Activated CD8-positive, alpha-beta memory T cell treated with anti-CD3 and anti-CD28 coated beads, Interleukin-2, amount 10 ng/mL, durations not matched to agents 7 days and 5 days (primary cell): ENCODE measurements around the gene ZNF664. TPM values are rescaled to one million over a fixed set of nuclear protein-coding genes. Genes with fewer than 3 reads are reported as not detected.
"Not testable (repeated sequence)": the region's sequence is repeated elsewhere in the genome, so short reads cannot be mapped to it uniquely, and the experiment has no call there.

Experiments used
- ATAC-seq: fragments of 150-1000 bp; cut with Tn5 transposase; one replicate; pipeline ENCODE4 v1.10.0; 2021; ENCODE audit warnings: moderate library complexity
- CTCF ChIA-PET: fragments of 350-600 bp; sonication (Branson Sonifier 250); formaldehyde crosslinking; loops from one replicate; lab custom pipeline; 2021; ENCODE audit warnings: antibody characterized with exemption; lab: Charles Lee
- DNase-seq: peaks from one replicate; pipeline ENCODE4 v3.0.0-alpha.2; 2020
- H3K27ac Mint-ChIP-seq: one replicate; pipeline ENCODE4 v1.8.0; 2021; ENCODE audit warnings: mild to moderate bottlenecking, mixed read lengths
- H3K27me3 Mint-ChIP-seq: one replicate; pipeline ENCODE4 v1.8.0; 2021; ENCODE audit warnings: mixed read lengths
- H3K36me3 Mint-ChIP-seq: one replicate; pipeline ENCODE4 v1.8.0; 2021; ENCODE audit warnings: mild to moderate bottlenecking, mixed read lengths
- H3K4me1 Mint-ChIP-seq: one replicate; pipeline ENCODE4 v1.8.0; 2021; ENCODE audit warnings: mixed read lengths
- H3K4me3 Mint-ChIP-seq: one replicate; pipeline ENCODE4 v1.8.0; 2021; ENCODE audit warnings: mild to moderate bottlenecking, moderate library complexity, mixed read lengths
- H3K9me3 Mint-ChIP-seq: one replicate; pipeline ENCODE4 v1.8.0; 2022; ENCODE audit warnings: low read depth, mixed read lengths
- total RNA-seq, 2 experiments: library from RNA; stranded (reverse); gene quantifications; one replicate each; pipeline ENCODE4 v1.2.3, GENCODE V29; 2021

The ZNF664 gene
- total RNA-seq, 2 experiments from 2014 or later, result 45.8 to 52.5 TPM

- no peaks in the 10 kb centered on the region for H3K9me3 Mint-ChIP-seq
- ATAC-seq (no peak), DNase-seq (no peak)
- no peak overlapping the region for H3K27ac Mint-ChIP-seq
- H3K27me3 Mint-ChIP-seq, result no peaks in the 10 kb centered on the region
- peaks cover 5% of the 10 kb centered on the region for H3K36me3 Mint-ChIP-seq
- H3K4me3 Mint-ChIP-seq, result no peak overlapping the region
- H3K4me1 Mint-ChIP-seq, result no peaks in the 10 kb centered on the region
- CTCF ChIA-PET, result interaction anchor here (1.2 kb wide), 1 partner anchor 26 kb away, joined by 3 read pairs; no protein-coding TSS in a partner anchor
Observed at GRCh38 chr12:123945287-123946151, 27.5 kb upstream of the ZNF664 start.

DNA sequence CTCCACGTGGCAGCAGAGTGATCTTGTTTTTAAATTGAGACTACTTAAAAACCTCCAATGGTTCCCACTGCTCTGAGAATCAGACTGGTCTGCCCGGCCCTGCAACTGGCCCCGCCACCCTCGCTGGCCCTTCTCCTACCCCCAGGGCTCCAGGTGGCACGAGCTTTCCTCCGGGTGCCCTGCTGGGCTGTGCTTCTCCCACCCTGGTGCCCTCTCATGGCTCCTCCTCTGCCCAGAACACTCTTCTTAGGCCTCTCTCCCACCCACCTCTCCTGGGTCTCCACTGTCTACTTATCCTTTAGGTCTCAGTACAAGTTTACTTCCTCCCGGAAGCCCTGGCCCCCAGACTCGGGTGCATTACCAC, 26.9 kb upstream of the ZNF664 start:
- DNase-seq, result no peak
- no peak overlapping the region for H3K4me3 Mint-ChIP-seq
- H3K27ac Mint-ChIP-seq, result no peak overlapping the region
- no peak for ATAC-seq
- no peaks in the 10 kb centered on the region for H3K27me3 Mint-ChIP-seq
- no peaks in the 10 kb centered on the region for H3K9me3 Mint-ChIP-seq
- CTCF ChIA-PET, result no interaction called here
- H3K4me1 Mint-ChIP-seq, result no peaks in the 10 kb centered on the region
- peaks cover 5% of the 10 kb centered on the region for H3K36me3 Mint-ChIP-seq

DNA sequence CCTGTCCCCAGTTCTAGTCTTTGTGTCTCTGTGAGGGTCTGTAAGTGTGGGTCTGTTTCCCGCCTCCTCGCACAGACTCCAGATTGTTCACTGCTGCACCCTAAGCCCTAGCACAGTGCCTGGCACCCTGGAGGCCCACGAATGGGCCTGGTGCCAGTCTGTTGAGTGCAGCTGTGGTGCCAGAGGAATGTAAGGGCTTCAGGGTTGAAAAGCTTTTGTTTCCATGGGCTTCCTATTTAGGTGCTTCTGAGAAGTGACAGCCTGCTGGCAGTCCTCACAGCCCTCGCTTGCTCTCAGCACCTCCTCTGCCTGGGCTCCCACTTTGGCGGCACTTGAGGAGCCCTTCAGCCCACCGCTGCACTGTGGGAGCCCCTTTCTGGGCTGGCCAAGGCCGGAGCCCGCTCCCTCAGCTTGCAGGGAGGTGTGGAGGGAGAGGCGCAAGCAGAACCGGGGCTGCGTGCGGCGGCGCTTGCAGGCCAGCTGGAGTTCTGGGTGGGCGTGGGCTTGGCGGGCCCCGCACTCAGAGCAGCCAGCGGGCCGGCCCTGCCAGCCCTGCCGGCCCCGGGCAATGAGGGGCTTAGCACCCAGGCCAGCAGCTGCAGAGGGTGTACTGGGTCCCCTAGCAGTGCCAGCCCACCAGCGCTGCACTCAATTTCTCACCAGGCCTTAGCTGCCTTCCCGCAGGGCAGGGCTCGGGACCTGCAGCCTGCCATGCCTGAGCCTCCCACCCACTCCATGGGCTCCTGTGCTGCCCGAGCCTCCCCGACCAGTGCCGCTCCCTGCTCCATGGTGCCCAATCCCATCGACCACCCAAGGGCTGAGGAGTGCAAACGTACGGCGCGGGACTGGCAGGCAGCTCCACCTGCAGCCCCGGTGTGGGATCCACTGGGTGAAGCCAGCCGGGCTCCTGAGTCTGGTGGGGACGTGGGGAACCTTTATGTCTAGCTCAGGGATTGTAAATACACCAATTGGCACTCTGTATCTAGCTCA, 26.2 kb upstream of the ZNF664 start:
- not testable (repeated sequence) for H3K4me3 Mint-ChIP-seq, H3K27me3 Mint-ChIP-seq, DNase-seq, ATAC-seq, H3K36me3 Mint-ChIP-seq, H3K9me3 Mint-ChIP-seq, H3K4me1 Mint-ChIP-seq, H3K27ac Mint-ChIP-seq
- CTCF ChIA-PET, result interaction anchor here (1.9 kb wide), 1 partner anchor 86 kb away, joined by 4 read pairs; no protein-coding TSS in a partner anchor

- CTCF ChIA-PET, result interaction anchor here (1.9 kb wide), 1 partner anchor 85 kb away, joined by 4 read pairs; no protein-coding TSS in a partner anchor
- H3K4me1 Mint-ChIP-seq, H3K9me3 Mint-ChIP-seq: not testable (repeated sequence)
Observed at GRCh38 chr12:123947531-123947930, 25.5 kb upstream of the ZNF664 start.

DNA sequence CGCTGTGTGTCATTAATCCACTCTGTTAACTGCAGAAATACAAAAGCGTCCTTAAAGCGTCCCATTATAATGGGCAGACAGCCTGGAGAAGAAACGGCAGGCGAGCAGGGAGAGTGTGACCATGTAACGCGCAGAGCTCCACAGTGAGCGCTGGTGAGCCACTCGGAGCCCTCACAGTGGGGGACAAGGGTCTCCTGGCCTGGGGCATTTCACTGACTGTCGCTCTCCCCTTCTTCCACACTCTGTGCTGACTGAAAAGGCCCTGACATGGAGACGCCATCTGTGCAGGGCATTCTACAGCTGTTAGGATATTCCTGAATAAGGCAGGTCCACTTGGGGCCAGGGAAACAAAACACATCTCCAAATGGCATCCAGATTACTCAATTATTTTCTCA, 24.6 kb upstream of the ZNF664 start:
- Mint-ChIP-seq H3K27ac (no peak overlapping the region), H3K9me3 (no peaks in the 10 kb centered on the region), H3K4me1 (no peaks in the 10 kb centered on the region), H3K27me3 (no peaks in the 10 kb centered on the region), H3K36me3 (no peaks in the 10 kb centered on the region), H3K4me3 (no peak overlapping the region)
- ATAC-seq (no peak), DNase-seq (no peak)
- CTCF ChIA-PET, result interaction anchor here (1.9 kb wide), 1 partner anchor 84 kb away, joined by 4 read pairs; no protein-coding TSS in a partner anchor

More at GRCh38 chr12:123947531-123947930, 25.5 kb upstream of the ZNF664 start:
- not testable (repeated sequence) for H3K27ac Mint-ChIP-seq, H3K4me3 Mint-ChIP-seq, H3K36me3 Mint-ChIP-seq, H3K27me3 Mint-ChIP-seq, DNase-seq, ATAC-seq

GRCh38 chr12:123948796-123949769, 23.9 kb upstream of the ZNF664 start:
- Mint-ChIP-seq H3K36me3 (no peaks in the 10 kb centered on the region), H3K4me3 (no peak overlapping the region), H3K9me3 (no peaks in the 10 kb centered on the region), H3K27ac (no peak overlapping the region), H3K27me3 (no peaks in the 10 kb centered on the region), H3K4me1 (no peaks in the 10 kb centered on the region)
- DNase-seq (no peak), ATAC-seq (no peak)
- CTCF ChIA-PET, result no interaction called here

- Mint-ChIP-seq H3K36me3 (no peaks in the 10 kb centered on the region), H3K27me3 (no peaks in the 10 kb centered on the region), H3K27ac (no peak overlapping the region)
Observed at GRCh38 chr12:123949770-123950165, 23.2 kb upstream of the ZNF664 start.

GRCh38 chr12:123950476-123951349, 22.3 kb upstream of the ZNF664 start:
- ATAC-seq (no peak), DNase-seq (peak; percentile 31)
- Mint-ChIP-seq H3K36me3 (no peaks in the 10 kb centered on the region), H3K9me3 (no peaks in the 10 kb centered on the region), H3K27me3 (no peaks in the 10 kb centered on the region), H3K4me3 (no peak overlapping the region), H3K27ac (no peak overlapping the region), H3K4me1 (no peaks in the 10 kb centered on the region)
- CTCF ChIA-PET, result no interaction called here

More at GRCh38 chr12:123949770-123950165, 23.2 kb upstream of the ZNF664 start:
- DNase-seq (no peak), ATAC-seq (no peak)
- no peak overlapping the region for H3K4me3 Mint-ChIP-seq
- H3K9me3 Mint-ChIP-seq, result no peaks in the 10 kb centered on the region
- CTCF ChIA-PET, result no interaction called here
- H3K4me1 Mint-ChIP-seq, result no peaks in the 10 kb centered on the region

DNA sequence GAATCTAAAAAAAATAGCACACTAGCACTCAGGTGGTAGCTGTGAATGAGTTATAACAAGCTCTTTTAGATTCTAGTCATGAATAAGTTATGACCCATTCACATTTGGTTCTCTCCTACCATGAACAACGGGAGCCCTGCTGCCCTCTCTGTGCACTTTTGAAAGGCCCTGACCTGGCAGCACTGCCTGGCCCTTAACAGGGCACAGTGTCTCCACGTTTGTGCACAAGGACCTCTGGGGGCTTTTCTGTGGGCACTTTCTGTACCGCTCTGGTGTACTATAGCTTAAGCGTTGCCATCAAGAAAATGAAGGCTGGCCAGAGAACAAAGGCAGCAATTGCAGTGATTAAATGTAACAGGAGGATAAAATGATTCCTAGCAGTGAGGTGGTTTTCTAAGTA, 21.5 kb upstream of the ZNF664 start:
- CTCF ChIA-PET, result no interaction called here

DNA sequence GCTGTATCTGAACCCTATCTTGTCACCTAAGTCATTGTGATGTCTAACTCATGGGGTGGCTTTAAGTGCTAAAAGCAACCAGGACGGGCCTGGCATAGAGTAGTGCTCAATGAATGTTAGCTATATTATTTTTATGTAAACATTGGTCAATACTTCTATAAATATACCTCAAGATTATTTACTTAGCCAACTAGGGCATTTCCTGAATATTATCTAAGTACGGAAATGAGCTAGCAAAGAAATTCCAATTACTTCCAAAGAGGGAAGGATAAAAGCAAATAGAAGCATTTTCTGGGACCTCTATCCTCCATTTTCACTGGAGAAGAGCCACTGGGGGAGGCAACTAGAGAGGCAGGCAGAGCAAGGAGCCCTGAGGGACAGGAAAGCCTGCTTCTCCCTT, 21.0 kb upstream of the ZNF664 start:
- Mint-ChIP-seq H3K9me3 (no peaks in the 10 kb centered on the region), H3K27me3 (no peaks in the 10 kb centered on the region), H3K4me1 (no peaks in the 10 kb centered on the region), H3K4me3 (no peak overlapping the region), H3K36me3 (no peaks in the 10 kb centered on the region), H3K27ac (no peak overlapping the region)
- DNase-seq (no peak), ATAC-seq (no peak)
- CTCF ChIA-PET, result no interaction called here

More for the DNA sequence above, 21.5 kb upstream of the ZNF664 start:
- DNase-seq (peak; percentile 37), ATAC-seq (no peak)
- no peaks in the 10 kb centered on the region for H3K9me3 Mint-ChIP-seq
- H3K4me1 Mint-ChIP-seq, result no peaks in the 10 kb centered on the region
- no peaks in the 10 kb centered on the region for H3K27me3 Mint-ChIP-seq
- H3K27ac Mint-ChIP-seq, result no peak overlapping the region
- no peak overlapping the region for H3K4me3 Mint-ChIP-seq
- H3K36me3 Mint-ChIP-seq, result no peaks in the 10 kb centered on the region

DNA sequence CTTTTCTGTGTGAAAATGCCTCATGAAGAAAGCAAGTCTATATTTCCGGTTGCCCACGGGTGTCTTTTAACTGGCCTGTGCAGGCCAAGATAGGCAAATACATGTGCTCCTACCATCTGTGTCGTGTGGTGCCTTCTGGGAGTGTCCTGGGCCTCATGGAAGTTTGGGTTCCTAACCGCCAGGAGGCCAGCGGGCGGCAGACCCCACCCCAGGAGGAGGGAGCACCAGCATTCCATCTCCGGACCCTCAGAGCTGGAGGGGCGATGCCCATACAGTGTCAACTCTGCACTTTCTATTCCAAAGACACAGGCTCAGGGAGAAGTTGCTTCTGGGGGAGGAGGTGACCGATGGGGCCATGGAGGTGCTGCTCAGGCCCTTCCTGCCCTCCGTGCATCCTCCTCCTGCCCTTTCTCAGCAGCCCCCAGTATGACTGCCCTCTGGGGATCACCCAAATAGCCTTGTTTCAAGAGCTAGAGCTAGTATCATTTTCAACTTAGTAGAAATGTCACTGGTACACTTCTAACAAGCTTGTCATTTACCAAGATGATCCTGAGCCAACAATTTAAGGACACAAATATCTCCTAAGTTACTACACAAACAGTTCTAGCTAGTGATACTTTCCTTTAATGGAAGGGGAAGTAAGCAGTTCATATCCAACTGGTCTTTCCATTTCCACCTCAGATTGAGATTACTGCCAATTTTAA, 18.2 kb upstream of the ZNF664 start:
- CTCF ChIA-PET, result interaction anchor here (0.8 to 1.0 kb wide), 2 partner anchors 10 to 49 kb away, joined by 3 to 4 read pairs; no protein-coding TSS in a partner anchor
- Mint-ChIP-seq H3K4me3 (no peak overlapping the region), H3K36me3 (no peaks in the 10 kb centered on the region), H3K4me1 (no peaks in the 10 kb centered on the region), H3K9me3 (no peaks in the 10 kb centered on the region), H3K27ac (no peak overlapping the region), H3K27me3 (no peaks in the 10 kb centered on the region)
- DNase-seq (no peak), ATAC-seq (no peak)
